ENCODE measurements around the gene GUCD1.

The GUCD1 gene

DNA sequence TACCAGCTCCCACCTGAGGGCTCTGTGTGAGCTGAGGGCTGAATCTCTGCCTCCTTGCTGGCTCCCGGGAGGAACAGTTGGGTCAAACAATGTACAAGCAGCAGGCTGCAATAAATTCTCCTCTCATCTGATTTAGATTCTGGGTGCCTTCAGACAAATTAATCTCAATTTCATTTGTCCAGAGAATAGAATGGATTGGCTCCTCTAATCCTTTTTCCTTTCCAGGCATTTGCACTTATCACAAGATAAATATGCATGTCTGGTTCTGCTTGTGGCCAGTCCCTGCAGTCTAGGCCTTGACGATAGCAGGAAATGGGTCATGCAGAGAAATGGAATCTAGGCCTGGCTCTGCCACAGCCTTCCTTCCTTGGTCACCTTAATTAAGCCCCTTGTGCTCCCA is 31.1 kb downstream of the GUCD1 start:
- DNase-seq: no peak

DNA sequence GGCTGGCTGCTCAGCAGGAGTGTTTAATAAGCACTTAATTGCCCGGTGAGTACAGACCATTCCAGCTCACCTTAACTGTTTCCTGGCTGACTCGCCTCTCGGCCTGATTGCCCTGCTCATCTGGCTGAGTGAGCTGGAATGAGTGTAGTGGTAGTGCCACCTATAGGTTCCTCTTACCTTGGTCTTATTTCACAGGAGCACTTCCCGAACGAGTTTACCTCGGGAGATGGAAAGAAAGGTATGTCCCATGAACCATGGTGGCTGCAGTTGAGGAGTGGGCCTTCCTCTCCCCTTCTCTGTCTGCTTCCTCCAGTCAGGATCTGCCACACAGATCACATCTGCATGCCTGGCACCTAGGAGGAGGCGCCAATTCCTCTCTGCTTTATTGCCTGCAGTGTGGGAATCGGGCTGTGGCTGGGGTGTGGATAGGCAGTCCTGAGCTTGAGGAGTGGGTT is 33.1 kb downstream of the GUCD1 start:
- DNase-seq: no peak

DNA sequence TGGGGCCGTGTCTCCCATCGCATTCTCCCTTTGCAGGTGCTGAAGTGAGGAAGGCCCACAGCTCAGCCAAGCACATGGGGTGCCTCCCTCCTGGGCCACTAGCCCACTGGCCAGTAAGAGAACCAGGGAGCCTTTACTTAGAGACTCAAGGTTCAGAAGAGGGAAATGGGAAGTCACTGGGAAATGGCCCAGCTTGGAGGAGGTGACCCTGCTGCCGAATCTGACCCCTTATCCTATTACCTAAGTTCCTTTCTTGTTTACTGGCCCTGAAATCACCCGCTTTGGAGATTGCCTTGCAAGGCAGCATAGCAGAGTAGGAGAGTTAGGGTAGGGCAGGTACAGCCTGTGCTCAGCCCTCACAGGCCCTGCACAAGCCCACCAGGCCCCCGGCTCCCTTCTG is 35.4 kb downstream of the GUCD1 start:
- DNase-seq: no peak

DNA sequence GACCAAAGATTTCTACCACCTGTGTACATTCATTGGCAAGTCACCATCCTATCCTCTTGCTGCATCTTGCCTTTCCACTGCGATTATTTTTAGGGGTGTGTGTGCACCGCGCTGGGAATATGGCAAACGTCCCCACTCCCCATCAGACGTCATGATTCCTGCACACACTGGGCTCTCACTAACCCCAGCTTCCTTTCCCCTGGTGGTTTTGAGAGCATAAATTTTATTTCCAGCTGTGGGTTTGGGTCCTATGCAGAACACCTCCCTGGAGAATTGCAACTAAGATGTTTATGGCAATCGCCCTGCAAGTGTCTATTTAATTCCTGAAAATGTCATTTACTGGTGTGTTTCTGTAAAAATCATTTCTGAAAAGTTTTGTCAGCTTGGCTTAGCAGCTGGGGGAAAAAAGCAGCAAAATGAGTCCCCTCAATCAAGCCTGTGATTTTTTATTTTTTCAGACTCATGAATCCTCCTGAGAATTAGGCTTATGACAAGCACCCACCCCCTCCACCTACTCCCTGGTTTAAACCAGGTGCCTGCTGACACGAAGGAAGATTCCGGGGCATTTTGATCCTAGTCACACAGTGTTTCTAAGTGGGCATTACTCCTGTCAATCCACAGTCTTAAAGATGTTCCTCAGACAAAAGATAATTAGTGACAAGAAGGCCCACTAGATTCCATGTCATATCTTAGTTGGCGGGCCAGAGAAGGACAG is 36.0 kb downstream of the GUCD1 start:
- no peak for DNase-seq

DNA sequence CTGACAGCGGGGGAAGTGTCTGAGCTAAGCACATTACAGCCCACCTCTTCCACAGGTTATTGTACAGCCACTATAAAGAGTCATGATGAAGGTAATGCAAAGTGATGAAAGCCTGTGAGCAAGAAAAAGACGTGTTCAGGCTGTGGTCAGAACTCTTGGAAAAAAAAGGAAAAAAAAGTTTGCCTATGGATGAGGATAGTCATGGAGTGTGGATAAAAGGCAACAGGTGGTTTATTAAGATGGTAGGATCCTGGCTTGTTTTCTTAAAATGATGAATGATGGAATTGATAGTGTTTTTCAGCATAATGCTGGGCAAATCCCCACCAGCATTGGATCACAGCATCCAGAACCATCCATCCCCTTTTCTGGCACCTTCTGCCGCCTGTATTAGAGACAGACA is 36.7 kb downstream of the GUCD1 start:
- no peak for DNase-seq

DNA sequence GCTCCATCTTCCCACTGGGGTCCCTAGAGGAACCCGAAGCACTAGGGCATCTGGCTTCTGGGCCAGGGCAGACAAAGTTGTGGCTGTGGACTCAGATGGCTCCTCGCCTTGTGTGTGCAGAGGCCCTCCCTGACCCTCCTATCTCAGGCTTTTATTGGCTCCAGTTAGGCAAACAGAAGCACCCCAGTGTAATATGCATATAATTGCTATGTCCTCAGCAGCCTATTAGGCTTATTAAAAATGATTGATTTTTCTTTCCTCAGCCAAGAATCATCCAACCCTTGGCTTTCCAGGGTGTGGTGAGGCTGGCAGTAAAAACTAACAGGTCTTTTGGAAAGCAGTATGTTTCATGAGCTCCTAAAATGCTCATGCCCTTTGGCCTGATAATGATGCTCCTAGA is 37.5 kb downstream of the GUCD1 start:
- no peak for DNase-seq

DNA sequence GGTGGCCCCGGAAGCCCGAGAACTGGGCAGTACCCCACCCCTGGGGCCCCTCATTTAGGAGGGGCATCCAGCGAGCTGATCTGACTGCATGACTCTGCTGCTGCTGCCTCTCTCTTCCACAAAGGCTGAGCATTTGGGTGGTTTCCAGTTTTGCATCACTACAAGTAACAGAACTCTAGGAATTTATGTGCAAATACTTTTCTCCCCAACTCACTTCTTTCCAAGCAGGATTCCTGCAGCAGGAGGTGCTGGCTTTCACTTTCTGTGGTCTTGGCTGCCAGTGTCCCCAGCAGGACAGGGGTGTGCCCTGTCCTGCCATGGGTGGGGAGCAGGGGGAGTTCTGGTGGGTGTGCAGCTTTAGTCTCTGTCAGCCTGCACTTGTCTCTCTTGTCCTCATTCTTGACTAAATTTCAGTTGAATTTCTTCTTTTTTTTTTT is 38.6 kb downstream of the GUCD1 start:
- peak; percentile 64 for DNase-seq

DNA sequence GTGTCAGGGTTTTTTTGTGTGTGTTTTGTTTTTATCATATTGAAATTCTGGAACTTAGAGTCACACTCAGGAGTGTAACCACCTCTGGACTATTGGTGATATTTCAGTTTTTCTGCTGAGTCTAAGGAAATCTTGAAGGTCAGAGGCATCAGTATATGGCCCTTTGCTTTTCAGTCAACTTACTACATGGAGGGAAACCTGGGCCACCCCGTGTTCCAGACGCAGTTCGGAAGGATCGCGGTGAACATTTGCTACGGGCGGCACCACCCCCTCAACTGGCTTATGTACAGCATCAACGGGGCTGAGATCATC is 40.0 kb downstream of the GUCD1 start:
- DNase-seq: no peak

DNA sequence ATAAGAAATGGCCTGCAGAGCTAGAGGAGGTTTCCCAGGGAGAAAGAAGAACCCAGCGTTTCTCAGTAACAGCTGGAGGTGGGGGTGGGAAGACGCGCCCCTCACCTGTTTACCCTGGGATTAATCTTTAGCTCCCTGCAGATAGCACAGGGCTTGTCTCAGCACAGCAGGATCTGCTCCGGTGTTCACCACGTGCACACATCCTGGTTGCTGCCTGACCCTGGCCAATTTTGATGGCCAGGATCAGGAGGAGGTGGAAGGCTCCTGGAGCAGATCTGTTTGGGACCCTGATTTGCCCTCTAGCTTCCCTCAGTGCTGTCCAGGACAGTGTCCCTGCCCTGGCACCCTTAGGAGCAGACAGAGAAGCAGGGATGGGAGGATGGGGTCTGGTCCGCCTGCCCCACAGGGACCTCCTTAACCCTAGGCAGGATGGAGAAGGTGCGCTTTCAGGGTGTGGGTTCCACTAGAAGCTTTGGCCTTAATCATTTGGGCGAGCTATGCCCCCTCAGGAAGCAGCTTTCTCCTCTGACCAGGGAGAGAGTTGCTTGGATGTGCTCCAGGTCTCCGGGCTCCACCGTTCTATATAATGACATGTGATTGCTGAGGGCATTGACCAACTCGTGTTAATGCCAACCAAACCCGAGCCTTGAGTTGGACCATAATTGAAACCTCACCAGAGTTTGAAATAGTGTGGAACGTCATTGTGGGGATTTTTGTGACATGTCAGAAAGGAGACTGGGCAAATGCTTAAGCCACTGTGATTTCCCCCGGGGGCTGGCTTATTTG is 40.5 kb downstream of the GUCD1 start:
- DNase-seq: peak; percentile 62

DNA sequence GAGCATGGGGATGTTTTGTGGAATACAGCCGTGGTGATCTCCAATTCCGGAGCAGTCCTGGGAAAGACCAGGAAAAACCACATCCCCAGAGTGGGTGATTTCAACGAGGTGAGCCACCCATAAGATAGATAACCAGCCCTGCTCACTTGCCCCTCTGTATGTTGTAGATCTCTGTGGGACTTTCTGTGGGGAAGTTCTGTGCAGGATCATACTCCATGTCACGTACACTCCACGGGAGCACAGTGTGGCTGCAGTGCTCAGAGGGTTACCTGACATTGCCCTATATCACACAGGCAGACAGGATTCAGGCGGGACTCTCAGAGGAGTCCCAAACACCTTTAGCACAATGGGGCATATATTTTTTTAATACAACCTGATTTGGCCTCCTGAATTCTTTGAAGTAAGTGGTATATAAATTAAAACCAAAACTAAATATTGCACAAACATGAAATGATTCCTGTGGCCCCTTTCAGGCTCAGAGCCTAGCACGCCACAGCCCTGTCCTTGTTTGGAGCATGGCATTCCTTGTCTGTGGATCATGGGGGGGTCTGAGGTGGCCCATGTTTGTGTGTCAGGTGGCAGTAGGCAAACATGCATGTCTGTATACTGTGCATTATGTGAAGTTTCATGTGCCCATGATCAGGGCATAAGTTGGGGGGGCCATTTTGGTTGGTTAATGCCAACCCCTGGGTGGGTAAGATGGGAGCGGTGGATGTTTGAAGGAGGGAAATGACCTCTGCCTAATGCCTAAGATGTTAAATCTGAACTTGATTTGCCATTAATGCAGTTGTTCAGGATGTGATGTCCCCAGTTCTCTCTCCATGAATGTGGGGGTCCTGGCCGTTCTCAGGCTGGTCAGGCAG is 41.3 kb downstream of the GUCD1 start:
- DNase-seq: no peak

DNA sequence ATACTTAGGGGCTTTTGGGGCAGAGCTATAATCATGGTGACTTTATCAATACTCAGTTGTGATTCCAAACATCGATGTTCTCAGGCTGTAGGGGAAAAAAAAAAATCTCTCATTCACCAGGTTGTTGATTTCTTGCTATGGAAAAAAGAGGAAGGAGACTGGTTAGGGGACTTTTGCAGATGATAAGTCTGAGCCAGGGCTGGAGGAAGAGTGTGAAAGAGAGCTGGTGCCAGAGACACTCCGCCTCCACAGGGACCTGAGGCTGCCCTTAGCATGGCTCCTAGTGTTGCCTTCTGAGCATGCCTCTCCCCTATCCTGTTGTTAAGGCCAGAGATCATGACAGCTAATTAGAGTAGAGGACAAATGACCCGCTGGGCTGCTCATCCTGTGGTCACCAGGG is 42.9 kb downstream of the GUCD1 start:
- DNase-seq: no peak

DNA sequence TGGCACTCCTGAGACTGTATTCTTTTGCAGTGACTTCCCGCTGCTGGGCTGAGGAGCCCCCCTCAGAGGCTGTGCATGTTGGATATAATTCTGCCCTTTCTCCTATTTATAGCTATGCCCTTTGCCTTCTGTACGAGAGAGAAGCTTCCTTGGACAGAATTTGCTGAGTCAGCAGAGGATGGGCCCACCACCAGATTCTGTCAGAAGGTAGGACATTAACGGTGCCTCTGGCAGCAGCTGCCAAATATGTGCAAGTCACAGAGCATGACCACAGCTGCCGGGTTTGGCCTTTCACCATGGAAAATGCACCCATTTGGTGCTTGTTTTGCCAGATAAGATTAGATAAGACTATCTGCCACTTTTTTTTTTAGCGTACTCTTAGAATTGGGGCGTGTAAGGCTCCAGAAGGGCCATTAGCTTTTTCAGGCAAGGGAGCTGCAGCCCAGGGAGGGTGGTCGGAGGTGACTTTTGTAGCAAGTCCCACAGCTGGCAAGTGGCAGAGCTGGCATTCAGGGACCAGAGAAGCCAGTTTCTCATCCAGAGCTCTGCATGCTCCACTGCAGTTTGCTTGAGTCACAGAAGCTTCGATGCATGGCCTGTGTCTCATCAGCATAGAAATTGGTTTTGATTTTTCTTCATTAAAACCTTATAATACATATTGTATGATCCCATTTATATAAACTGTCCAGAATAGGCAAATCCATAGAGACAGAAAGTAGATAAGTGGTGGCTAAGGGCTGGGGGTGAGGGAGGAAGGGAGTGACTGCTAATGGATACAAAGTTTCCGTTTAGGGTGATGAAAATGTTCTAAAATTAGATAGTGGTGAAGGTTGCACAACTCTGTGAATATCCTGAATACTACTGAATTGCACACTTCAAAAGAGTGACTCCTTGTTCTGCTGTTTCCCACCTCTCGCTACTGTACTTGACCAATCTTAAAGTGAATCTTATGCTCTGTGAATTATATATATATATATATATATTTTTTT is 44.0 kb downstream of the GUCD1 start:
- DNase-seq: no peak

DNA sequence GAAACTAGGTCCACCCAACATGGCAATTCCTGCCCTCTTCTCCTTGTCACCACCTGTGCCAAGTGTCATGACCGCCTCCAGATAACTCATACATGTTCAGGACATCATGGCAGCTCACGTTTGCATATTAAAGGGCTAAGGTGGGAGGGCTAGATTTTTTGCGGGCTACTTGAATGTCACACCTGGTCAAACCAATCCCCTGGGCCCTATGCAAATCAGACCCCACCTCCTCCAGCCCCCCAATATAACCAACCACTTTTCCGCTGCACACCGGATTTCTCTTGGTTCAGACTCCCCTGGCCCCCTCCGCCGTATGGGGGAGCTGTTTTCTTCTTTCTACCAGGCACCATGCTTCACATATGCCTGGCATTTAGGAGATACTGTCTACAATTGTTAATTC is 47.2 kb downstream of the GUCD1 start:
- no peak for DNase-seq

DNA sequence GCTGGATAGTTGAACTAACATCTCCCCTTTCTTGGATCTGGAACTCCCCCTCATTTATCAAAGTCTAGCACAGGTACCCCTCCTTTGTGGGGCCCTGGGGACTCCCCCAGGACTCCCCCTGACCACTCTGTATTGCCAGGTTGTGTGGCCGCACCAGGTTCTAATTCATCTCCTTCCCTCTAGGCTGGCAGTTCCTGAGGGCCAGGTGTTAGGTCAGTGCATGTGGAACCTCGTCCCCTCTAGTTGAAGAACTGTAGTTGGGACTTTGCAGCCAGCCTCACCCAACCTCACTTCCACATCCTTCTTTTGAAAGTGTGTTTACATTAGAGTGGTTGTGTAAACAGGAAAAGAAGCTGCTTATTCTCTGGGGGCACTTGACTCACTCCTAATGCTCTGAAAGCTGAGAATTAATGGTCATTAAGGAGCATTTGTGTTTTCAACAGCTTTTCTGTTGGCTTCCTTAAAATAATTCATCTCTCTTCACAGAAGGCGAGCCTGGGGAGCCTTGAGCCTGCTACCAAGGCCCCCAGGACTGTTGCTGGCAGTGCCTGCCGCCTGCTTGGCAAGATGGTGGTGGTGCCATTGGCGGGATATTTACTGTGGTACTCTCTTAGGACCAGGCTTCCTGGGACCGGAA is 48.0 kb downstream of the GUCD1 start:
- DNase-seq: no peak

DNA sequence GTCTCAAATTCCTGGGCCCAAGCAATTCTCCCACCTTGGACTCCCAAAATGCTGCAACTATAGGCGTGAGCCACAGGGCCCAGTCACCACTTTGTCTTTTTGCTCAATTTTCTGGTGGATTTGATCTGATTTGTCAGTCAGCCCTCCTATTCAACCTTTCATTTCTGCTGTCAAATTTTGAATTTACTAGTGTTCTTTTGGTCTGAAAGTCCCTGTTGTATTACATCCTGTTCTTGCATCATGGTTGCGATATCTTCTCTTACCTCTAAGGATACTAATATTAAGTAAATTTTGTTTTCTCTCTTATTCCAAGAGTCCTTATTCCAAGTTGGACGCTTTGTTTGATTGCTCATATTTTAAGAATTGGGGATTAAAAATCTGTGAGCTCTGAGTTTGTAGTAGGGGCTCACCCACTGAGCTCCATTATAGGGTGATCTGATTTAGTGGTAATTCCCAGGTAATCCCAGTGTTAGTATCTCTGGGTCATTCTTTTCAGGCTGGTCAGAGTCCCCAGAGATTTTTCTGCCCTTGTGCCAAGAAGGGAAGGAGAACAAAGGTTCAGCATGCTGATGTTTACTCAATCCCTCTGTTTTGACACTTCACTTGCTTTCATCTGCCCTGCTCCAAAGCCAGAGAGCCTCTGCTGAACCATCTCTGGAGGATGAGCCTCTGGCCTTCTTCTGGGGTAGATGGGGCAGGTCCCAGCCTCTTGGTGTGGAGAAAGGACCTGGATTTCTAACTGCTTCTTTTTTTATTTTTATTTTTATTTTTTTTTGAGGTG is 49.8 kb downstream of the GUCD1 start:
- no peak for DNase-seq

DNA sequence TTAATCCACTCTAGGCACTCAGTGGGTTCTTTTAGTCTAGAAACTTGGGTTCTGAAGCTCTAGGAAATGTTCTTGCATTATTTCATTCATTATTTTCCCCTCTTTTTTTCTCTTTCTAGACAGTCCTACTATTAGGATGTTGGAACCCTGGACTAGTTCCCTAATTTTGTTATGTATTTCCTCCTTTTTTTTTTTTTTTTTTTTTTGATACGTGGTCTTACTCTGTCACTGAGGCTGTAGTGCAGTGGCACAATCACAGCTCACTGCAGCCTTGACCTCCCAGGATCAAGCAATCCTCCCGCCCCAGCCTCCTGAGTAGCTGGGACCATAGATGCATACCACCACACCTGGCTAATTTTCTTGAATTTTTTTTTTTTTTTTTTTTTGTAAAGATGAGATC is 50.4 kb downstream of the GUCD1 start:
- DNase-seq: no peak

DNA sequence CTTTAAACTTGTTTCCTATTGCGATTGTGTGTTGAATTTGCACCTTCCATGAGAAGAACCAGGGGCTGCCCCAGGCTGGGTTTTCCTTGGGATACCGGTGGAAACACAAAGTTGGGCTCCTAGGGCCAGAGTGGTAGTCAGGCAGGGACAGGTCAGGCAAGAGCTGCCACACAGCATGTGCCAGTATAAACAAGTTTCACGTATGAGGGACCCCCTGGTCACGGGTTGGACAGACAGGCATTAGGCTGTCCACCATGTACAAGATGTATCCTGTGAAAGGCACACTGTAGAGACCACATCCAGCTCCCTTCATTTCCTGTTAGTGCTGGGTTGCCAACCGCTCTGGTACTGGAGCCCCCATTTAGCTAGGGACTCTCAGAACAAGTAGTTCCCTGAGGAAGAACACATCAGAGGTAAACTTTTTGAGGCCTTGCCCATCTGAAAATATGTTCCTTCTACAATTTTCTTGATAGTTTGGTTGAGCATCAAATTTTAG is 51.0 kb downstream of the GUCD1 start:
- no peak for DNase-seq

DNA sequence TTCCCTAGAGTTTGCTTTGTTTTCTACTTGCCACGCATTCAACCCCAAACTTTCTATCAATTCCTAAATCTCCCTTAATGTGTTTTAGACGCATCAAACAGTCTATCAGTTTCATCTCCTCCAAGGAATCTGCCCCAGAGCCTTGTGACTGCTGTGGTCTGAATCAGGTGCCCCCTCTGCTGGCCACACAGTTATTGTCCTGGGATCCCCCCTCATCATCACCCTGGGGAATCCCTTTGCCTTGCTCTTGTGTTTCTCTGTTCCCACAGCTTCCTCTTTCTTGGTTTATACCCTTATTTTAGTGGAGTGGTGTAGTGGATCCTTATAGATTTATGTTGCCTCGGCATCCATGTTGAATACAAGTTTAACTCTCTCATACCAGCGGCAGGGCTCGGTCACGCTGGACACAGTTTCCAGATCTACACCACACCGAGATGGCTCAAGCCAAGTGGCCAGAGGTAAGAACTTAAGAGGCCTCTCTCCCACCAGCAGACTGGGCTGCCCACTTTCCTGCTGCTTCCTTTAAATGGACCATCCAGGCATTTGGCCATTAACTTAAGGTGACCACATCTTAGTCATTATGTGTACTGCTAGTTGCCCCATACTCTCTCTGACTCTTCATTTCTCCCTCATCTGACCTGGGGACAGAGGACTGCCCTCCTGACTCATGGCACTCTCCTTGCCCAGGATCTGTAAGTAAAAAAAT is 51.6 kb downstream of the GUCD1 start:
- DNase-seq: peak; percentile 63

DNA sequence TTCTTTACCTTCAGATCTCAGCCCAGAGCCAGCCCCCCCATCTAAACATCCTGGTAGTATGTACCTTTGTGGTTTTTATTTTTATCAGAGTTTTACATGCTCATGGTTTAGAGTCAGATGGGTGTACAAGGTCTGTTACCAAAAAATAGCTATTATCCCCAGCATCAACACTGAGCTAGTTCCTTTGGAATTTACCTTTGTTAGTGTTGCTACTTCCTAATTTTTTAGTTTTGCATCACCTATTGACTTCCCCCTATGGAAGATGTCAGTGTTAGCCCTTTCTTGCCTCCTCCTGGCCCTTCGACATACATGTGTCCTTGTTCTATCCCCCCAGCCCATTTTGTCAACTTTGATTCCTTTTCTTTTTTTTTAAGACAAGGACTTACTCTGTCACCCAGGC is 52.4 kb downstream of the GUCD1 start:
- DNase-seq: no peak

DNA sequence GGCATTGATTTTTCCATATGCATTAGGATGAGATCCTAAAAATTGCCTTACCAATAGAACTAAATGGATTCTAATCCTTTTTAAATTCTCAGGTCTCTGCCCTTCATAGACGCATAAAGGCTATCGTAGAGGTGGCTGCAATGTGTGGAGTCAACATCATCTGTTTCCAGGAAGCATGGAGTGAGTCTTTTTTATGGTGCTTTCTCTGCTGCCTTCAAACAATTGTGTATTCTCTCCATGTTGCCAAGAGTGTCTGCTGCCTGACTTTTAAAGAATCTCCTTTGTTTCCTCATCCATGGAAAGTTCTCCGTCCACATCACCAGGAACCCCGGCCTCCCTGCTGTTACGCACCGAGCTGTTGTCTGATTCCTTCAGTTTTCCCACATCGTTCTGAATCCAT is 52.9 kb downstream of the GUCD1 start:
- DNase-seq: no peak

Data from femur (tissue), 1 donor.